K562 (cell line): ENCODE results near the gene VPS35. TPM values are rescaled to one million over a fixed set of nuclear protein-coding genes. Genes with fewer than 3 reads are reported as not detected.

Experiments used
- CREBBP ChIP-seq: IDR thresholded peaks from one replicate; pipeline ENCODE4 v1.6.1; 2012; ENCODE audit warnings: low read depth, mild to moderate bottlenecking, control low read depth, inconsistent platforms, low read length
- ESRRB ChIP-seq: fragments of 250-450 bp; sonication (Bioruptor Pico); IDR thresholded peaks from 2 replicates; pipeline ENCODE4 v1.5.0; 2020; ENCODE audit warnings: mild to moderate bottlenecking, moderate library complexity, borderline replicate concordance
- IFI16 ChIP-seq: fragments of 250-450 bp; sonication (Bioruptor Pico); IDR thresholded peaks from 2 replicates; pipeline ENCODE4 v2.1.2; 2022; ENCODE audit warnings: mild to moderate bottlenecking, inconsistent platforms
- NUFIP1 ChIP-seq: fragments of 450-650 bp; IDR thresholded peaks from 2 replicates; pipeline ENCODE4 v1.6.1; 2018; ENCODE audit not compliant: partially characterized antibody
- SIN3A ChIP-seq, 2 experiments: fragments of 150-350 bp in 1 of 2; IDR thresholded peaks; 2 replicates each; pipeline ENCODE4 v1.6.1; 2011 to 2016; ENCODE audit warnings: borderline replicate concordance in 2 of 2, low read depth in 2 of 2, low read length in 2 of 2, mild to moderate bottlenecking in 2 of 2, moderate library complexity in 2 of 2; ENCODE audit not compliant: control insufficient read depth in 1 of 2
- ZNF644 ChIP-seq: fragments of 200-800 bp; sonication (Bioruptor generic); IDR thresholded peaks from 2 replicates; pipeline ENCODE4 v1.6.1; 2016; ENCODE audit warnings: low read depth, missing genetic modification characterization, missing compliant biosample characterization
- ZNF79 ChIP-seq: fragments of 250-450 bp; sonication (Bioruptor Pico); IDR thresholded peaks from 2 replicates; pipeline ENCODE4 v1.4.0; 2020; ENCODE audit warnings: low read depth, mild to moderate bottlenecking, moderate library complexity
- polyA plus RNA-seq, 8 experiments: library from polyadenylated mRNA; depleted of rRNA in 4 of 8; stranded (reverse) in 5 of 8; unstranded in 3 of 8; fragments of >200 nt; fragmentation: Nextera tagmentation in 2 of 8; fragmentation: Illumina TruSeq in 1 of 8; extraction: Ambion mirVana in 2 of 8; extraction: Trizol in 1 of 8; gene quantifications; 2 replicates each; pipeline versions ENCODE4 v1.2.1 to v1.2.3, GENCODE V29; 2011 to 2014; ENCODE audit warnings: inconsistent platforms in 1 of 8, missing spikeins in 1 of 8
- total RNA-seq, 7 experiments: library from RNA; depleted of rRNA in 6 of 7; stranded (reverse); fragments of >200 nt in 6 of 7; fragmentation: Illumina TruSeq in 2 of 7; extraction: Trizol in 2 of 7; gene quantifications; 2 replicates each; pipeline versions ENCODE4 v1.2.1 to v1.2.3, GENCODE V29; 2011 to 2021; ENCODE audit warnings: low replicate concordance in 1 of 7
- TF ChIP-seq, protein P1 (sequence below): fragments of 150-350 bp; conservative IDR thresholded peaks from 2 replicates; pipeline ENCODE4 v1.6.1; 2014; ENCODE audit warnings: low read length
- TF ChIP-seq, protein P2 (sequence below): fragments of 450-650 bp; IDR thresholded peaks from 2 replicates; pipeline ENCODE4 v1.6.1; 2014; ENCODE audit warnings: low read depth, mild to moderate bottlenecking, moderate library complexity, borderline replicate concordance
- TF ChIP-seq, protein P3 (sequence below): fragments of 450-650 bp; IDR thresholded peaks from 2 replicates; pipeline ENCODE4 v1.7.1; 2018; ENCODE audit warnings: mild to moderate bottlenecking, low read depth; ENCODE audit not compliant: partially characterized antibody
- TF ChIP-seq, protein P4 (sequence below): fragments of 250-450 bp; sonication (Bioruptor Pico); IDR thresholded peaks from 2 replicates; pipeline ENCODE4 v1.4.0; 2020
- TF ChIP-seq, protein P5 (sequence below): fragments of 250-450 bp; sonication (Bioruptor Pico); IDR thresholded peaks from 2 replicates; pipeline ENCODE4 v1.8.0; 2022; ENCODE audit warnings: inconsistent platforms, mild to moderate bottlenecking, moderate library complexity, borderline replicate concordance

The VPS35 gene
- total and polyA plus RNA-seq, 9 of the 15 experiments (the other 6 are each of a cell fraction or from before 2014, with no cell fraction given): 32.7 to 131 (median 66.2) TPM

DNA sequence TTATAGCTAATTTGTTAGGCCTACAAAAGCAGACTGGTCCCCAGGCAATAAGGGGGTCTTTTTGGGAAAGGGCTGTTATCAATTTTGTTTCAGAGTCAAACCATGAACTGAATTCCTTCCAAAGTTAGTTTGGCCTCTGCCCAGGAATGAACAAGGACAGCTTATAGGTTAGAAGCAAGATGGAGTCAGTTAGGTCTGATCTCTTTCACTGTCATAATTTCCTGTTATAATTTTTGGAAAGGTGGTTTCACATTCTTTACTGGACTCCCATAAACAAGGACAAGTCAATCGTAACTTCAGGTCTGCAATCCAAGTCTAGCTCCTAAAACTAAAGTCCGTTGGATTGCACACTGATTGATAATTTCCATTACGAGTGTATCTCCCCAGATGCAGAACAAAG is 37.7 kb downstream of the VPS35 start (continued):
- no peak for TF ChIP-seq ZNF79
- no peak for TF ChIP-seq ESRRB
- TF ChIP-seq, protein P1, sequence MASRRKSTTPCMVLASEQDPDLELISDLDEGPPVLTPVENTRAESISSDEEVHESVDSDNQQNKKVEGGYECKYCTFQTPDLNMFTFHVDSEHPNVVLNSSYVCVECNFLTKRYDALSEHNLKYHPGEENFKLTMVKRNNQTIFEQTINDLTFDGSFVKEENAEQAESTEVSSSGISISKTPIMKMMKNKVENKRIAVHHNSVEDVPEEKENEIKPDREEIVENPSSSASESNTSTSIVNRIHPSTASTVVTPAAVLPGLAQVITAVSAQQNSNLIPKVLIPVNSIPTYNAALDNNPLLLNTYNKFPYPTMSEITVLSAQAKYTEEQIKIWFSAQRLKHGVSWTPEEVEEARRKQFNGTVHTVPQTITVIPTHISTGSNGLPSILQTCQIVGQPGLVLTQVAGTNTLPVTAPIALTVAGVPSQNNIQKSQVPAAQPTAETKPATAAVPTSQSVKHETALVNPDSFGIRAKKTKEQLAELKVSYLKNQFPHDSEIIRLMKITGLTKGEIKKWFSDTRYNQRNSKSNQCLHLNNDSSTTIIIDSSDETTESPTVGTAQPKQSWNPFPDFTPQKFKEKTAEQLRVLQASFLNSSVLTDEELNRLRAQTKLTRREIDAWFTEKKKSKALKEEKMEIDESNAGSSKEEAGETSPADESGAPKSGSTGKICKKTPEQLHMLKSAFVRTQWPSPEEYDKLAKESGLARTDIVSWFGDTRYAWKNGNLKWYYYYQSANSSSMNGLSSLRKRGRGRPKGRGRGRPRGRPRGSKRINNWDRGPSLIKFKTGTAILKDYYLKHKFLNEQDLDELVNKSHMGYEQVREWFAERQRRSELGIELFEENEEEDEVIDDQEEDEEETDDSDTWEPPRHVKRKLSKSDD: no peak
- TF ChIP-seq, protein P2, sequence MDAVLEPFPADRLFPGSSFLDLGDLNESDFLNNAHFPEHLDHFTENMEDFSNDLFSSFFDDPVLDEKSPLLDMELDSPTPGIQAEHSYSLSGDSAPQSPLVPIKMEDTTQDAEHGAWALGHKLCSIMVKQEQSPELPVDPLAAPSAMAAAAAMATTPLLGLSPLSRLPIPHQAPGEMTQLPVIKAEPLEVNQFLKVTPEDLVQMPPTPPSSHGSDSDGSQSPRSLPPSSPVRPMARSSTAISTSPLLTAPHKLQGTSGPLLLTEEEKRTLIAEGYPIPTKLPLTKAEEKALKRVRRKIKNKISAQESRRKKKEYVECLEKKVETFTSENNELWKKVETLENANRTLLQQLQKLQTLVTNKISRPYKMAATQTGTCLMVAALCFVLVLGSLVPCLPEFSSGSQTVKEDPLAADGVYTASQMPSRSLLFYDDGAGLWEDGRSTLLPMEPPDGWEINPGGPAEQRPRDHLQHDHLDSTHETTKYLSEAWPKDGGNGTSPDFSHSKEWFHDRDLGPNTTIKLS: no peak
- no peak for TF ChIP-seq SIN3A (IDR thresholded peaks at IDR 0.05; ENCODE audit: borderline replicate concordance in 2 of 2, control insufficient read depth in 1 of 2, low read depth in 2 of 2, low read length in 2 of 2)
- TF ChIP-seq, protein P3, sequence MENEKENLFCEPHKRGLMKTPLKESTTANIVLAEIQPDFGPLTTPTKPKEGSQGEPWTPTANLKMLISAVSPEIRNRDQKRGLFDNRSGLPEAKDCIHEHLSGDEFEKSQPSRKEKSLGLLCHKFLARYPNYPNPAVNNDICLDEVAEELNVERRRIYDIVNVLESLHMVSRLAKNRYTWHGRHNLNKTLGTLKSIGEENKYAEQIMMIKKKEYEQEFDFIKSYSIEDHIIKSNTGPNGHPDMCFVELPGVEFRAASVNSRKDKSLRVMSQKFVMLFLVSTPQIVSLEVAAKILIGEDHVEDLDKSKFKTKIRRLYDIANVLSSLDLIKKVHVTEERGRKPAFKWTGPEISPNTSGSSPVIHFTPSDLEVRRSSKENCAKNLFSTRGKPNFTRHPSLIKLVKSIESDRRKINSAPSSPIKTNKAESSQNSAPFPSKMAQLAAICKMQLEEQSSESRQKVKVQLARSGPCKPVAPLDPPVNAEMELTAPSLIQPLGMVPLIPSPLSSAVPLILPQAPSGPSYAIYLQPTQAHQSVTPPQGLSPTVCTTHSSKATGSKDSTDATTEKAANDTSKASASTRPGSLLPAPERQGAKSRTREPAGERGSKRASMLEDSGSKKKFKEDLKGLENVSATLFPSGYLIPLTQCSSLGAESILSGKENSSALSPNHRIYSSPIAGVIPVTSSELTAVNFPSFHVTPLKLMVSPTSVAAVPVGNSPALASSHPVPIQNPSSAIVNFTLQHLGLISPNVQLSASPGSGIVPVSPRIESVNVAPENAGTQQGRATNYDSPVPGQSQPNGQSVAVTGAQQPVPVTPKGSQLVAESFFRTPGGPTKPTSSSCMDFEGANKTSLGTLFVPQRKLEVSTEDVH: no peak
- TF ChIP-seq, protein P4, sequence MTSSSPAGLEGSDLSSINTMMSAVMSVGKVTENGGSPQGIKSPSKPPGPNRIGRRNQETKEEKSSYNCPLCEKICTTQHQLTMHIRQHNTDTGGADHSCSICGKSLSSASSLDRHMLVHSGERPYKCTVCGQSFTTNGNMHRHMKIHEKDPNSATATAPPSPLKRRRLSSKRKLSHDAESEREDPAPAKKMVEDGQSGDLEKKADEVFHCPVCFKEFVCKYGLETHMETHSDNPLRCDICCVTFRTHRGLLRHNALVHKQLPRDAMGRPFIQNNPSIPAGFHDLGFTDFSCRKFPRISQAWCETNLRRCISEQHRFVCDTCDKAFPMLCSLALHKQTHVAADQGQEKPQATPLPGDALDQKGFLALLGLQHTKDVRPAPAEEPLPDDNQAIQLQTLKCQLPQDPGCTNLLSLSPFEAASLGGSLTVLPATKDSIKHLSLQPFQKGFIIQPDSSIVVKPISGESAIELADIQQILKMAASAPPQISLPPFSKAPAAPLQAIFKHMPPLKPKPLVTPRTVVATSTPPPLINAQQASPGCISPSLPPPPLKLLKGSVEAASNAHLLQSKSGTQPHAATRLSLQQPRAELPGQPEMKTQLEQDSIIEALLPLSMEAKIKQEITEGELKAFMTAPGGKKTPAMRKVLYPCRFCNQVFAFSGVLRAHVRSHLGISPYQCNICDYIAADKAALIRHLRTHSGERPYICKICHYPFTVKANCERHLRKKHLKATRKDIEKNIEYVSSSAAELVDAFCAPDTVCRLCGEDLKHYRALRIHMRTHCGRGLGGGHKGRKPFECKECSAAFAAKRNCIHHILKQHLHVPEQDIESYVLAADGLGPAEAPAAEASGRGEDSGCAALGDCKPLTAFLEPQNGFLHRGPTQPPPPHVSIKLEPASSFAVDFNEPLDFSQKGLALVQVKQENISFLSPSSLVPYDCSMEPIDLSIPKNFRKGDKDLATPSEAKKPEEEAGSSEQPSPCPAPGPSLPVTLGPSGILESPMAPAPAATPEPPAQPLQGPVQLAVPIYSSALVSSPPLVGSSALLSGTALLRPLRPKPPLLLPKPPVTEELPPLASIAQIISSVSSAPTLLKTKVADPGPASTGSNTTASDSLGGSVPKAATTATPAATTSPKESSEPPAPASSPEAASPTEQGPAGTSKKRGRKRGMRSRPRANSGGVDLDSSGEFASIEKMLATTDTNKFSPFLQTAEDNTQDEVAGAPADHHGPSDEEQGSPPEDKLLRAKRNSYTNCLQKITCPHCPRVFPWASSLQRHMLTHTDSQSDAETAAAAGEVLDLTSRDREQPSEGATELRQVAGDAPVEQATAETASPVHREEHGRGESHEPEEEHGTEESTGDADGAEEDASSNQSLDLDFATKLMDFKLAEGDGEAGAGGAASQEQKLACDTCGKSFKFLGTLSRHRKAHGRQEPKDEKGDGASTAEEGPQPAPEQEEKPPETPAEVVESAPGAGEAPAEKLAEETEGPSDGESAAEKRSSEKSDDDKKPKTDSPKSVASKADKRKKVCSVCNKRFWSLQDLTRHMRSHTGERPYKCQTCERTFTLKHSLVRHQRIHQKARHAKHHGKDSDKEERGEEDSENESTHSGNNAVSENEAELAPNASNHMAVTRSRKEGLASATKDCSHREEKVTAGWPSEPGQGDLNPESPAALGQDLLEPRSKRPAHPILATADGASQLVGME (CRISPR knock-in tag): no peak
- TF ChIP-seq NUFIP1: no peak
- 0 out of 2 replicates have a peak, but pooled peaks have one; percentile 24 for TF ChIP-seq ZNF644 (tag)
- TF ChIP-seq CREBBP: no peak
- TF ChIP-seq, protein P5, sequence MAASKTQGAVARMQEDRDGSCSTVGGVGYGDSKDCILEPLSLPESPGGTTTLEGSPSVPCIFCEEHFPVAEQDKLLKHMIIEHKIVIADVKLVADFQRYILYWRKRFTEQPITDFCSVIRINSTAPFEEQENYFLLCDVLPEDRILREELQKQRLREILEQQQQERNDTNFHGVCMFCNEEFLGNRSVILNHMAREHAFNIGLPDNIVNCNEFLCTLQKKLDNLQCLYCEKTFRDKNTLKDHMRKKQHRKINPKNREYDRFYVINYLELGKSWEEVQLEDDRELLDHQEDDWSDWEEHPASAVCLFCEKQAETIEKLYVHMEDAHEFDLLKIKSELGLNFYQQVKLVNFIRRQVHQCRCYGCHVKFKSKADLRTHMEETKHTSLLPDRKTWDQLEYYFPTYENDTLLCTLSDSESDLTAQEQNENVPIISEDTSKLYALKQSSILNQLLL: no peak
- no peak for TF ChIP-seq IFI16 (CRISPR knock-in tag)
